HG02938 (cell line): ENCODE data around the gene BPIFB3.
"Not testable (repeated sequence)": the region's sequence is repeated elsewhere in the genome, so short reads cannot be mapped to it uniquely, and the experiment has no call there.

Source experiments
- ATAC-seq: cut with Tn5 transposase; IDR thresholded peaks from one replicate; pipeline ENCODE4 v1.9.1; 2021; ENCODE audit warnings: mild to moderate bottlenecking, moderate library complexity; ENCODE audit not compliant: unreplicated experiment

The BPIFB3 gene

DNA sequence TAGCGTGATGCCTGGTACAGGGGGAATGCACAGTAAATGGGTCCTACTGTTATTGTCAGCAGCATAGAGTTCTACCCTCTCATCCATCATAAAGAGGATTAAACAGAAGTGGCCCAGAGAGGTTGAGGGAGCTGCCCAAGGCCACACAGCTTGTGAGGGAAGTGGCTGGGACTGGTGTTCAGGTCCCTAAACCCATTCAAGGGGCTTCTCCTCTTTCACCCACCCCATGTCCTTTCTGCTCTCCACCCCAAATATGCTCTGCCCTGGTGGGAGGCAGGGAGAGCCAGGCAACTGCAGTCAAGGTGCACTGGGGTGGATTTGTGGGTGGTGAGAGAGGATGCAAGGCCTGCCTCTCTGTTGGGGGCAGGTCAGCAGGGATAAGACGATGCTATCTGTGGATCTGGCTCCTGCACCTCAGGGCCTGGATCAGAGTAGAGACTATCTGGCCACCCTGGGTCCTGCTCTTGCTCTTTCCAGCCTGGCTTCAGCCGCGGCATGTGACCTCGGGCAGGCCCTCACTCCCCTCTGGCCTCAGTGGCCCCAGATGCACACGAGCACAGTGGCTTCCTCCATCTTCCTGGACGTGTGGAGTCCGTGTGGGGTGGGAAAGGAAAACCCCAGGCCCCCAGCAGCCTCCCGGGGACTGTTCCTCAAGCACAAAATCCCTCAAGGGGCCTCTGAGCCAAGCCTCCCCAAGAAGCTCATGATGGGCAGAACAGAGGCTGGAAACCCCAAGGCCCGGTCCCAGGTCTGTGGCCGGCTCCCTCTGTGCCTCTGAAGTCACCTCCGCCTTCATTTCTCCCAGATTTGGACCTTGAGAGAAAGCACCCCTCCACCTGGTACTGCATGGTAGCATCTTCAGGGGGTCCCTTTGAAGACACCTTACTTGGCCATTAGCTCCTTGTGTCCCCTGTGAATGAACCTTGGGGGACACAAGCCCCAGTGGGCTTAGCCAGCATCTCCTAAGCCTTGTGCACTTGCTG, 25.6 kb upstream of the BPIFB3 start:
- ATAC-seq: no peak

DNA sequence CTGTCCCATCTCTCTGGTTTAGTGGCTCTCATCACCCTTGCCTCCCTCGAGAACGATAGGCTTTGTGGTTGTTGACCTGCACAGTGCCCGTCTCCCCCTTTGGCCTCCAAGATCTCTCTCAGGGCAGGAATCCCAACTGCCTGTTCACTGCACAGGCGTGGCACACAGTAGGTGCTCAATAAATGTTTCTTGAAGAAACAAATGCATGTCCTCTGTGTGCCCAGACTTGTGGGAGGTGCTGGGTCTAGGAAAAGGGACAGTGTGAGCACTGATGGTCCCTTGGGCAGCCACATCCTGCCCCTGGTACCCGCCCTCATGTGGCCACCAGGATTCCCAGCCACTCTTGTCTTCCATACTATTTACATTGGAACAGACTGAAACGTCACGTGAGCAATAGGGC, 24.8 kb upstream of the BPIFB3 start:
- ATAC-seq: no peak

GRCh38 chr20:33030076-33030475, 23.6 kb upstream of the BPIFB3 start:
- ATAC-seq: no peak

- ATAC-seq: no peak
Observed at GRCh38 chr20:33030569-33030968, 23.1 kb upstream of the BPIFB3 start.

DNA sequence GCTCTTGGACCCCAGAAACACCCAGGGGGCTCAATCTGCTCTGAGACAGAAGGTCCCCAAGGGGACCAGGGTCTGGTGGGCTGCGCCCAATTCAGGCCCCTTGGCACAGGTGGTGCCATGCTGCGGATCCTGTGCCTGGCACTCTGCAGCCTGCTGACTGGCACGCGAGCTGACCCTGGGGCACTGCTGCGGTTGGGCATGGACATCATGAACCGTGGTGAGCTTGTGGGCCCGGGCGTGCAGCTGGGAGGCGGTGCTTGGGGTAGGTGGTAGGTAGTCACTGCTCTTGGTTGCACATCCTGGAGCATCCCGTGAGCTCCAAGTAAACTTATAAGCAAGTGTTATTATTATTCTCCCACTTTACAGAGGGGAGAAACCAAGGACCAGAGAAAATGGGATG, 22.2 kb upstream of the BPIFB3 start, which contains the start of gene BPIFB6:
Gene BPIFB6, plus strand, starts transcription at position 118 of the 400 bp plus-strand sequence. Its CDS starts 0 bp downstream, at position 118.
- no peak for ATAC-seq

DNA sequence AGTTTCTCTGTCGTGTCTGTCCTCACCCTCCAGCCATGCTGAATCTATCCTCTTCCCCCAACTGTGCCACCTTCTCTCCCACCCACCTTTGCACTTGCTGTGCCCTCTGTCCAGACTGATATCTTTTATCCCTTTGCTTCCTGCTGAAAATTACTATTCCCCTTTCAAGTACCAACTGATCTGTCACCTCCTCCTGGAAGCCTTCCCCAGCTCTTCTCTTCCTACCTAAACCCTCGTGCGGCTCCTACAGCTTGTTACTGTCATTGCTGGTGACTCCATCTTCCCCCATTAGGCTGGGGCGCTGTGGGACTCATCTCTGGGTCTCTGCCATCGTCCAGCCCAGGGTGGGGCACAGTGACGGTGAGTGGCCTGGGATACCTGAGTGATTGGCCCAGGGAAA, 21.1 kb upstream of the BPIFB3 start:
- no peak for ATAC-seq

GRCh38 chr20:33033381-33033780, 20.3 kb upstream of the BPIFB3 start:
- ATAC-seq: no peak

- ATAC-seq: no peak
Observed at GRCh38 chr20:33034115-33034514, 19.6 kb upstream of the BPIFB3 start.

- ATAC-seq: no peak
Observed at GRCh38 chr20:33034901-33035492, 18.7 kb upstream of the BPIFB3 start.

GRCh38 chr20:33037456-33037855, 16.2 kb upstream of the BPIFB3 start:
- no peak for ATAC-seq

- ATAC-seq: no peak
Observed at GRCh38 chr20:33038243-33038642, 15.5 kb upstream of the BPIFB3 start.

- no peak for ATAC-seq
Observed at GRCh38 chr20:33042430-33042829, 11.3 kb upstream of the BPIFB3 start.

GRCh38 chr20:33042983-33043730, 10.5 kb upstream of the BPIFB3 start:
- no peak for ATAC-seq

- ATAC-seq: no peak
Observed at GRCh38 chr20:33043731-33044181, 9.9 kb upstream of the BPIFB3 start.

GRCh38 chr20:33045129-33045721, 8.5 kb upstream of the BPIFB3 start:
- not testable (repeated sequence) for ATAC-seq

- ATAC-seq: no peak
Observed at GRCh38 chr20:33046412-33046811, 7.3 kb upstream of the BPIFB3 start.

- ATAC-seq: no peak
Observed at GRCh38 chr20:33051333-33051732, 2.4 kb upstream of the BPIFB3 start.

DNA sequence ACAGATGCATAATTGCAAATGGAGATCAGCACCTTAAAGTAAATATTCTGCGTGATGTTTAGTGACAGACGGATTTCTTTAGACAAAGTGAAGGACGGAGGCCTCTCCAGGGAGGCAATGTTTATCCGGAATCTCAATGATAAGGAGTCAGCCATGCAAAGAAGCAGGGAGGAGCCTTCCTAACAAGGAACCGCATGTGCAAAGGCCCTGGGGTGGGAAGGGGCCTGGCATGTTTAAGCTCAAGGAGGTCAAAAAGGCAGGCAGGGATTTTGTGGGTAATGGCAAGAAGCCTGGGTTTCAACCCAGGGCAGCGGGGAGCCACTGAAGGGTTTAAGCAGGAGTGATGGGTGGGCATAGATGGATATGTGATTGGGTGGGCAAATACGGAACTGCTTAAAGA, 678 bp downstream of the BPIFB3 start:
- ATAC-seq: no peak

GRCh38 chr20:33054791-33055190, 1.1 kb downstream of the BPIFB3 start:
- ATAC-seq: no peak

- no peak for ATAC-seq
Observed at GRCh38 chr20:33059136-33059535, 5.4 kb downstream of the BPIFB3 start.
